ENCODE data around the gene TNFRSF25.
"Not testable (repeated sequence)": the region's sequence is repeated elsewhere in the genome, so short reads cannot be mapped to it uniquely, and the experiment has no call there.

TNFRSF25 gene

DNA sequence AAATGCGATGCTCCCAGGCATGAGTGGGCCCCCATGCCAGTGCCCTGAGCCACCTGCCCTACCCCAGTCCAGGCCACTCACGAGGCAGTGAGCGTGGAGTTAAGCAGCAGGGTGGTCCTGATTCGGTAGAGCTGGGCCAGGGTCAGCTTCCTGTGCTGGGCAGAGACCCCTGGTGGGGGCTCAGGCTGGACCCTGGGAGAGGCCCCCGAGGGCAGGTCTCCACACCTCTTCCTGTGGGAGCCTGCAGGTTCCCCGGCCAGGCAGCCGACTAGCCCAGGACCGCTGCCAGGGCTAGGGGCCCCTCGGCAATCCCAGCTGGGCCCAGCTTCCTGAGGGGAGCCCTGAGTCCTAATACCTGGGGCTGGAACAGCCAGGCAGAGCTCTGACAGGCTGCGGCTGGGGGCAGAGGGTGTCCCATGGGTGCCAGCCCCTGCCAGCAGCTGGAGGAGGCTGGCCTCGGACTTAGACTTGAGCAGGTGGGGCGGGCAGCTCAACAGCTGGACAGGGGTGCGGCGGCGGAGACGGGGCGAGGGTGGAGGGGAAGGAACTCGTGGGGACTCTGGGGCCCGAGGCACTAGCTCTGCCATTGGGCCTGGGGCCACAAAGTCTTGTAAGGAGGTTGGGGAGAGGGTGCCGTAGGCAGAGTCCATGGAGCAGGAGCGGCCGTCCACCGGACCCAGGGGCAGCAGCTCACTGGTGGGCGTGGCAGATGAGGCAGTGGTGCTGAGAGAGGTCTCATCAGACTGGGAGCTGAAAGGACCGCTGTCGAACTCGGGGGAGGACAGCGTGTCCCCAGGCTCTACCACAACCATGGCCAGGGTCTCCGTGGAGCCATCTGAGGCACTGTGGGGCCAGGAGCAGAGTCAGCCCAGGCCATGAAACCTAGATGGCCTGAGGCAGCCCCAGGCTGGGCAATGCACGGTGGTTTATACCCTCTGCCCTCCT lies 2.0 kb upstream of the TNFRSF25 start:
- no peak for DNase-seq

DNA sequence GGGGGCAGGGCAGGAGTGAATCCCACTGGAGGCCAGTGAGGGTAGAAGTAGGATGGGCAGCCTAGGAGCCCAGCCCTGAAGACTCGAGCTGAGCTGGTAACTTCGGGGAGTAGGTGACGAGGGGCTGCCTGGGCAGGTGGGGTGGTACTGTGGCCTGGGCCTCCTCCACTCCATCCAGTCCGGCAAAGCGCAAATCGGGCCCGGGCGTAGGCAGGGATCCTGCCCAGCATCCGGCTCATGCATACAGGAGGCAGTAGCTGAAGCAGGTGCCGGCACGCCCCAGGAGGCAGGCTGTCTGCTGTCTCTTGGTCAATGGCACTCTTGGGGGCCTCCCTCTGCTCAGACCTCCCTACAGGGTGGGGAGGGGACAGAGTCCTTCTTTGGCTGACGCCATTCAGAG lies 1.3 kb upstream of the TNFRSF25 start:
- DNase-seq, result no peak

- no peak for DNase-seq
These were observed 778 bp upstream of the TNFRSF25 start for GRCh38 chr1:6466751-6467150.

DNA sequence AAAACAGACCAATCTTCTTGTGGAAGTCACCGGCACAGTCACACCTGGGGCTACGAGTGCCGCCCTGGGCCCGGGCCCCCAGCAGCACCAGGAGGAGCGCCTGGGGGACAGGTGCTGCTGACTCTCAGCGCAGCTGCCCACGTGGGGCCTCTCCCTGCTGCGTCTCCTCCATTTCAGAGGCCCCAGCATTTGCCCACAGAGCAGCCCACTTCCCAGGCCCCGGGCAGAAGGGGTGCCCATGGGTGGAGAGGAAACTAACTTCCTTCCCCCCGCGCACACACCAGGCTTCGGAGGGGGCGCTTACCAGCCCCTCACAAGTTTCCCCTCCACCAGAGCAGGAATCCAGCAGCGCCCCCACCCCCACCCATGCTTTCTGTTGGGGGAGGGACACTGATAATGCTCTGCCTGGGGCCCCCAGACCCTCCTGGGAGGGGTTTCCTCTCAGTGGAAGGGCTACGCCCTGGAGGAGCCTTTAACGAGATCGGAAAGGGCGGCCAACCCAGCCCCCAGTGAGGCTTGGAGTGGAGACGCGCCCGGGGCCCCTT lies 440 bp downstream of the TNFRSF25 start:
- no peak for DNase-seq

- DNase-seq, result no peak
These were observed 1.1 kb downstream of the TNFRSF25 start for GRCh38 chr1:6464915-6465314.

GRCh38 chr1:6464514-6464836 lies 1.5 kb downstream of the TNFRSF25 start:
- DNase-seq, result no peak

GRCh38 chr1:6463120-6463412 lies 2.9 kb downstream of the TNFRSF25 start:
- DNase-seq, result no peak

DNA sequence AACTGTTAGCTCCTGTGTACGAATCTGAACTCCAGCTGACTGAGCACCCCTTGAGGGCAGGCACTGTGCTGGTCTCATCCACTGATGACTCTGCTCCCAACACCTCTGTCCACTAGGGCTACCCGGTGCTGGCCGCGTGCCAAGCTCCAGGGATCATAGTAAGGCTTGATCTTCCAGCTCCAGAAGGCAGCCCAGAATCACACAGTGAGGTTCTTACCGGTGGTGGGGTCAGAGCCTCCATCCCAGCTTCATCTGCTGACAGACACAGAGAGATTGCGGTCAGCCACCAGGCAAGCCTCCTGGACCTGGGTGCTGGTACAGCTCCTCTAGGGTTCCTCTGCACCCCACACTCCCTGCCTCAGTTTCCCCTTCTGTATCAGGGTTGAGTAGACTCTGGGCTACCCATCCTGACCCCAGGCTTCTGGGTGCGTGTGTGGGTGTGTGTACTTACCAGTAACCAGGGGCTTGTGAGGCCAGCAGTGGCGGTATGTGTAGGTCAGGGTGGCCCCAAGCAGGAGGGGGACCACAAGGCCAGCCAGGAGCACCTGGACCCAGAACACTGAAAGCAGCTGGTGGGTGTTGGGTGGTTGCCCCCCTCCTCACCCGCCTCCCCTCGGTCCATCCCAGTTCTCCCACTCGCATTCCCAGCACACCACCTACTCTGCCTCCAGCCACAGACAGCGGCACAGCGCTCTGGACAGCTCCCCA lies 3.4 kb downstream of the TNFRSF25 start:
- DNase-seq, result no peak

GRCh38 chr1:6461538-6462411 lies 4.2 kb downstream of the TNFRSF25 start:
- no peak for DNase-seq

GRCh38 chr1:6461051-6461530 lies 4.9 kb downstream of the TNFRSF25 start:
- no peak for DNase-seq

- no peak for DNase-seq
These were observed 5.5 kb downstream of the TNFRSF25 start for GRCh38 chr1:6460301-6461050.

DNA sequence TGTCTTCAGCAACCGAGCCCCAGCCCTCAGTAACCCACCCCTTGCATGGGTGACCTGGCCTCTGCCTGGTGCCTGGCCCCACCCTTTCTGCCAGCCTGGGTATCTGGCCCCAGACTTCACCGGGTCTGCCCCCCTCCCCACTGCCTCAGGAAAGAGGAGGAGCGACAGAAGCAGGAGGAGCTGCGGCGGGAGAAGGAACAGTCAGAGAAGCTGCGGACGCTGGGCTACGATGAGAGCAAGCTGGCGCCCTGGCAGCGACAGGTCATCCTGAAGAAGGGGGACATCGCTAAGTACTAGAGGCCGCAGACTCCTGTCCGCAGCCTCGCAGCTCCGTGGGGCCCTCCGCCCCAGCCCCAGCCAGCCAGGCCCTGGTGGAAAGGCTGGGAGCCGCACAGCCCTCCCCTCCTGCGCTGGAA lies 6.1 kb downstream of the TNFRSF25 start:
- DNase-seq, result no peak

DNA sequence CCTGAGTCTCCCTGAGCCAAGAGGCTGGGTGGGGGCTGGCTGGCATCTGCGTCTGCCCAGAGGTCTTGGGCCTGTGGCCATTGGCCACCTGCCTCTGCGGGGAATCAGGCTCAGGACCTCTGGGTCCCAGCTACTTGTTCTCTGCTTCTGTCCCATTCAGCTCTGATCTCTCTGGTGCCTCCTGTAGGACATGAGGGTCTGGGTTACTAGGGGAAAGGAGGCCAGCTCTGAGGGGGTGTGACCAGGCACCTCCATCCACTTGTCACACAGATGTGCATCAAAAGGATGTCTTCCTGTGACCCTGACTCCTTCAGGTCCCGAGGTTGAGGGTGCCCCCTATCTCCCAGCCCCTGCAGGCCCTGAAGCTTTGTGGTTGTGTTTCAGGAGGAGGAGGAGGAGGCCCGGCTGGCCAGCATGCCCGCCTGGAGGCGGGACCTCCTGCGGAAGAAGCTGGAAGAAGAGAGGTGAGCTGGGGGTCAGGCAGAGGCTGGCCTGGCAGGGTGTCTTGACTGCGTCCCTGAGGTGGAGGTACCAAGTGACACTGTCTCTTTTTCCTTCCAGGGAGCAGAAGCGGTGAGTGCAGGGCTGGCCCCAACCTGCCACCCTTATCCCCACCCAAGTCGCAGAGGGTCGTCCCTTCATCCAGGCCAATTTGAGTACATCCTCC lies 9.0 kb downstream of the TNFRSF25 start:
- DNase-seq, result no peak

GRCh38 chr1:6455752-6456520 lies 10.0 kb downstream of the TNFRSF25 start:
- not testable (repeated sequence) for DNase-seq

- no peak for DNase-seq
These were observed 10.9 kb downstream of the TNFRSF25 start for GRCh38 chr1:6454856-6455751.

- DNase-seq, result not testable (repeated sequence)
These were observed 11.8 kb downstream of the TNFRSF25 start for GRCh38 chr1:6453895-6454855.

DNA sequence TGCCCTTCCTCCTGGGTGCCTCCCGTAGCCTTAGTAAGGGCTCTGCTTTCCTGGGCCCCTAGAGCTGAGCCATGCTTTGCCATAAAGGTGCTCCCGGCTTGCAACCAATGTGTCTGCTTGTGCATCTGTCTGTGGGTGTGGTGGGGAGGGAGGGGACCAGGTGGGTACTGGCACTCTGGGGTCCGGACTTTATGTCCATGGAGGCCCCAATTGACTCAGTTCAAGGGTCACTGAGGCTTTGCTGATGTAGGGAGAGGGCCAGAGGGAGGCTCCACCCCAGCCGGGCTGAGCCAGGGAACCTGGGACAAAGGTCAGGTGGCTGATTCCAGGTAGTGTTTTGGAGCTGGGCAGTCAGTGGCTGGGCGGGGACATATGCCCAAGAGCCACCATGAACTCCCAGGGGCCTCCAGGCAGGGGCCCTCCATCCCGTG lies 15.0 kb downstream of the TNFRSF25 start:
- DNase-seq, result no peak

DNA sequence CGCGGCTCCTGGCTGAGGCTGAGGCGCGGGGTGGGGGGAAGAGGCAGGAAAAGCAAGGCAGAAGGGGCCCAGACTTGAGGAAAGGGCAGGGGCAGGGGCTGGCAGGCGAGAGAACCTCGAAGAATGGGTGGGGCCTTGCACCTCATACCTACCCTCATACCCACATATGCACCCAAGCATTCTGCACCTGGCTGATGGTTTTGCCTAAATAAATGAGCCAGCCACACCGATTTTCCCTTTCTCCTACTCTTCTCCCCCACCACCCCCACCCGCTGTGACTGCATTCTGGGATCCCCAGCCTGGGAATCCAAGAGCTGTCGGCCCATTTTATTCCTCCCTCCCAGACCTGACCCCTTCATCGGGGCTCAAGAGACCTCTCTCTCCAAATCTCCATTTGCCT lies 15.5 kb downstream of the TNFRSF25 start:
- DNase-seq, result not testable (repeated sequence)
